Keratinocyte (primary cell): Measurements from ENCODE around the gene ELAVL4. TPM values are rescaled to one million over a fixed set of nuclear protein-coding genes. Genes with fewer than 3 reads are reported as not detected.

ENCODE experiments used
- DNase-seq: peaks from one replicate; pipeline ENCODE4 v3.0.0-alpha.2; 2011; ENCODE audit warnings: low read depth, missing footprints, low spot score
- FAIRE-seq: peaks from 2 replicates; lab custom pipeline; 2011; peaks lifted over from hg19 to GRCh38; lab: Jason Lieb, UNC
- H2AFZ ChIP-seq: 2 replicates; pipeline ENCODE4 v1.6.0; 2012; ENCODE audit warnings: low read length, control low read depth, inconsistent platforms; ENCODE audit not compliant: control insufficient read depth
- H3K27ac ChIP-seq: 2 replicates; pipeline ENCODE4 v1.5.1; 2011; ENCODE audit warnings: low read length; ENCODE audit not compliant: control insufficient read depth, insufficient read depth
- H3K27me3 ChIP-seq: 3 replicates; pipeline ENCODE4 v1.6.0; 2011; ENCODE audit warnings: low read length; ENCODE audit not compliant: control insufficient read depth, insufficient read depth; ENCODE audit errors: extremely low read depth
- H3K36me3 ChIP-seq, 2 experiments: 2 replicates in 1 of 2; 3 replicates in 1 of 2; pipeline ENCODE4 v1.5.1; 2011; ENCODE audit warnings: low read length in 2 of 2, mild to moderate bottlenecking in 1 of 2; ENCODE audit not compliant: control insufficient read depth in 2 of 2, insufficient read depth in 2 of 2; ENCODE audit errors: extremely low read depth in 1 of 2
- H3K4me1 ChIP-seq: 3 replicates; pipeline ENCODE4 v1.5.1; 2011; ENCODE audit warnings: low read length; ENCODE audit not compliant: control insufficient read depth, insufficient read depth; ENCODE audit errors: extremely low read depth
- H3K4me2 ChIP-seq: 3 replicates; pipeline ENCODE4 v1.6.0; 2011; ENCODE audit warnings: low read depth, low read length; ENCODE audit not compliant: control insufficient read depth, insufficient read depth; ENCODE audit errors: extremely low read depth
- H3K4me3 ChIP-seq, 3 experiments: fragments of 200-600 bp in 1 of 3; sonication (generic) in 1 of 3; 2 replicates in 2 of 3; 3 replicates in 1 of 3; pipeline ENCODE4 v1.5.1; 2011 to 2016; ENCODE audit warnings: low read length in 3 of 3, mild to moderate bottlenecking in 3 of 3, control low read depth in 2 of 3, inconsistent platforms in 1 of 3, low read depth in 1 of 3, mixed read lengths in 1 of 3, mixed run types in 1 of 3, moderate library complexity in 1 of 3; ENCODE audit not compliant: control insufficient read depth in 2 of 3, insufficient read depth in 2 of 3; ENCODE audit errors: extremely low read depth in 1 of 3
- H3K79me2 ChIP-seq: 2 replicates; pipeline ENCODE4 v1.6.0; 2012; ENCODE audit warnings: low read length; ENCODE audit not compliant: control insufficient read depth, insufficient read depth
- H3K9ac ChIP-seq: 3 replicates; pipeline ENCODE4 v1.6.0; 2011; ENCODE audit warnings: low read length; ENCODE audit not compliant: control insufficient read depth, insufficient read depth; ENCODE audit errors: extremely low read depth
- H3K9me1 ChIP-seq: 3 replicates; pipeline ENCODE4 v1.6.0; 2011; ENCODE audit warnings: low read length; ENCODE audit not compliant: control insufficient read depth, insufficient read depth; ENCODE audit errors: extremely low read depth
- H3K9me3 ChIP-seq: 2 replicates; pipeline ENCODE4 v1.5.1; 2012; ENCODE audit warnings: low read depth, low read length; ENCODE audit not compliant: control insufficient read depth
- H4K20me1 ChIP-seq: 3 replicates; pipeline ENCODE4 v1.6.0; 2011; ENCODE audit warnings: low read length; ENCODE audit not compliant: control insufficient read depth, insufficient read depth; ENCODE audit errors: extremely low read depth
- CTCF ChIP-seq, 3 experiments: IDR thresholded peaks in 1 of 3; conservative IDR thresholded peaks in 1 of 3; optimal IDR thresholded peaks in 1 of 3; 2 replicates in 2 of 3; 3 replicates in 1 of 3; pipeline versions ENCODE3 to v1.5.1; 2011; ENCODE audit warnings: low read length in 3 of 3, mild to moderate bottlenecking in 3 of 3, moderate library complexity in 2 of 3, control low read depth in 1 of 3, inconsistent platforms in 1 of 3; ENCODE audit not compliant: insufficient read depth in 2 of 3; ENCODE audit errors: extremely low read depth in 1 of 3
- EZH2 ChIP-seq: IDR thresholded peaks from one replicate; pipeline ENCODE4 v1.6.1; 2012; ENCODE audit warnings: inconsistent platforms, mild to moderate bottlenecking, low read length, moderate library complexity
- dilution Hi-C: fragments of 300-500 bp; cut with MboI; formaldehyde crosslinking; loops from one replicate; pipeline ENCODE4 v1.7.0; 2020; ENCODE audit warnings: low sequenced_read_pairs; ENCODE audit not compliant: extremely low pct_ligation_motif_present
- polyA plus RNA-seq, 5 experiments: library from polyadenylated mRNA; depleted of rRNA in 3 of 5; stranded (reverse) in 3 of 5; stranded (forward) in 1 of 5; unstranded in 1 of 5; fragments of >200 nt; gene quantifications; 1 replicate in 1 of 5; 2 replicates in 3 of 5; 3 replicates in 1 of 5; pipeline versions ENCODE4 v1.2.1 to v1.2.3, GENCODE V29; 2011 to 2012; ENCODE audit warnings: missing spikeins in 2 of 5, low read depth in 1 of 5, low replicate concordance in 1 of 5

The ELAVL4 gene
- polyA plus RNA-seq, 1 donor (not counting 4 experiments of a cell fraction or from before 2014, with no cell fraction given) = not detected

GRCh38 chr1:50231209-50231608 is 122.5 kb downstream of the ELAVL4 start:
- Histone ChIP-seq H3K36me3 (no peaks in the 10 kb centered on the region), H3K9me3 (no peaks in the 10 kb centered on the region), H3K27ac (no peak overlapping the region), H4K20me1 (no peaks in the 10 kb centered on the region), H3K9ac (no peak overlapping the region), H2AFZ (no peak overlapping the region), H3K4me2 (no peak overlapping the region), H3K9me1 (no peaks in the 10 kb centered on the region), H3K4me3 (no peak overlapping the region), H3K27me3 (no peaks in the 10 kb centered on the region), H3K4me1 (no peaks in the 10 kb centered on the region), H3K79me2 (no peaks in the 10 kb centered on the region)
- FAIRE-seq (no peak), DNase-seq (no peak)
- dilution Hi-C loops = no loop called here
- no peak for TF ChIP-seq CTCF (optimal IDR thresholded peaks at IDR 0.05 in 1 of 3, IDR thresholded peaks at IDR 0.05 in 1 of 3, conservative IDR thresholded peaks at IDR 0.05 in 1 of 3; ENCODE audit: extremely low read depth in 1 of 3, insufficient read depth in 2 of 3, low read length in 3 of 3)
- no peak for TF ChIP-seq EZH2

- no peak overlapping the region for H3K27ac ChIP-seq
Observed at GRCh38 chr1:50232336-50232735, 123.6 kb downstream of the ELAVL4 start.

More at GRCh38 chr1:50232336-50232735, 123.6 kb downstream of the ELAVL4 start:
- no peak overlapping the region for H3K4me3 ChIP-seq
- H3K9me1 ChIP-seq = no peaks in the 10 kb centered on the region
- dilution Hi-C loops = no loop called here
- H3K79me2 ChIP-seq = no peaks in the 10 kb centered on the region
- no peaks in the 10 kb centered on the region for H3K27me3 ChIP-seq
- no peak overlapping the region for H3K4me2 ChIP-seq
- no peak for FAIRE-seq
- H4K20me1 ChIP-seq = no peaks in the 10 kb centered on the region
- DNase-seq = no peak
- H3K9me3 ChIP-seq = no peaks in the 10 kb centered on the region
- H3K36me3 ChIP-seq = no peaks in the 10 kb centered on the region
- no peaks in the 10 kb centered on the region for H3K4me1 ChIP-seq
- no peak for TF ChIP-seq CTCF (optimal IDR thresholded peaks at IDR 0.05 in 1 of 3, IDR thresholded peaks at IDR 0.05 in 1 of 3, conservative IDR thresholded peaks at IDR 0.05 in 1 of 3; ENCODE audit: extremely low read depth in 1 of 3, insufficient read depth in 2 of 3, low read length in 3 of 3)
- TF ChIP-seq EZH2 = no peak
- no peak overlapping the region for H2AFZ ChIP-seq
- H3K9ac ChIP-seq = no peak overlapping the region
